ENCODE results near the gene ANKMY1. TPM values are rescaled to one million over a fixed set of nuclear protein-coding genes. Genes with fewer than 3 reads are reported as not detected.

The ANKMY1 gene
- total and polyA plus RNA-seq, 2 of the 13 experiments (the other 11 are each of a cell fraction or from before 2014, with no cell fraction given) = 11.7 to 18.8 TPM

DNA sequence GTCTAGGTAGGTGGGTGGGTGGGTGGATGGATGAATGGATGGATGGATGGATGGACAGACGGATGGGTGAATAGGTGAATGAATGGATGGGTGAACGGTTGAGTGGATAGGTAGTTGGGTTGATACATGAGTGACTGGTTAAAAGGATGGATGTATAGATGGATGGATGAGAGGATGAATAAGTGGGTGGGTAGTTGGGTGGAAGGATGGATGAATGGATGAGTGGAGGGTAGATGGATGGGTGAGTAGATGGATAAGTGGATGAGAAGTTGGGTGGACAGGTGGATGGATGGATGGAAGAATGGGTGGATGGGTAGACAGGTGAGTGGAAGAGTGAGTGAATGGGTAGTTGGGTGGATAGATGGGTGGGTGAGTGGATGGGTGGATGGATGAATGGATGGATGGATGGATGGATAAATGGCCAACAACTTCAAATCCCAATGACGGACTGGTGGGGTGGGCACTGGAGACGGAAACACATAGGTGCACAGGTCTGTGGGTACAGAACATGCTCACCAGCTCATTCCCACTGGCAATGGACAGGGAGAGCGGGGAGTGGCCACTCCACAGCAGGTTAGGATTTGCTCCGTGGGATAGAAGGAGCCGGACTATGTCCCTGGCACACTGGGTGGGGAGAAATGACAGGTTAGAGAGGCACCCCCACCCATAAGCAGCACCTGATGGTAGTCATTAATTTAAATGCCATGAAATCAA, 48.8 kb downstream of the ANKMY1 start (continued):
- no peak for TF ChIP-seq ATF6 (CRISPR knock-in tag; conservative IDR thresholded peaks at IDR 0.05)
- TF ChIP-seq ZNF772 (CRISPR knock-in tag; IDR thresholded peaks at IDR 0.05) = no peak
- no peak for TF ChIP-seq SP5 (CRISPR knock-in tag; IDR thresholded peaks at IDR 0.05; ENCODE audit: borderline replicate concordance, low read depth)
- TF ChIP-seq, protein P1, sequence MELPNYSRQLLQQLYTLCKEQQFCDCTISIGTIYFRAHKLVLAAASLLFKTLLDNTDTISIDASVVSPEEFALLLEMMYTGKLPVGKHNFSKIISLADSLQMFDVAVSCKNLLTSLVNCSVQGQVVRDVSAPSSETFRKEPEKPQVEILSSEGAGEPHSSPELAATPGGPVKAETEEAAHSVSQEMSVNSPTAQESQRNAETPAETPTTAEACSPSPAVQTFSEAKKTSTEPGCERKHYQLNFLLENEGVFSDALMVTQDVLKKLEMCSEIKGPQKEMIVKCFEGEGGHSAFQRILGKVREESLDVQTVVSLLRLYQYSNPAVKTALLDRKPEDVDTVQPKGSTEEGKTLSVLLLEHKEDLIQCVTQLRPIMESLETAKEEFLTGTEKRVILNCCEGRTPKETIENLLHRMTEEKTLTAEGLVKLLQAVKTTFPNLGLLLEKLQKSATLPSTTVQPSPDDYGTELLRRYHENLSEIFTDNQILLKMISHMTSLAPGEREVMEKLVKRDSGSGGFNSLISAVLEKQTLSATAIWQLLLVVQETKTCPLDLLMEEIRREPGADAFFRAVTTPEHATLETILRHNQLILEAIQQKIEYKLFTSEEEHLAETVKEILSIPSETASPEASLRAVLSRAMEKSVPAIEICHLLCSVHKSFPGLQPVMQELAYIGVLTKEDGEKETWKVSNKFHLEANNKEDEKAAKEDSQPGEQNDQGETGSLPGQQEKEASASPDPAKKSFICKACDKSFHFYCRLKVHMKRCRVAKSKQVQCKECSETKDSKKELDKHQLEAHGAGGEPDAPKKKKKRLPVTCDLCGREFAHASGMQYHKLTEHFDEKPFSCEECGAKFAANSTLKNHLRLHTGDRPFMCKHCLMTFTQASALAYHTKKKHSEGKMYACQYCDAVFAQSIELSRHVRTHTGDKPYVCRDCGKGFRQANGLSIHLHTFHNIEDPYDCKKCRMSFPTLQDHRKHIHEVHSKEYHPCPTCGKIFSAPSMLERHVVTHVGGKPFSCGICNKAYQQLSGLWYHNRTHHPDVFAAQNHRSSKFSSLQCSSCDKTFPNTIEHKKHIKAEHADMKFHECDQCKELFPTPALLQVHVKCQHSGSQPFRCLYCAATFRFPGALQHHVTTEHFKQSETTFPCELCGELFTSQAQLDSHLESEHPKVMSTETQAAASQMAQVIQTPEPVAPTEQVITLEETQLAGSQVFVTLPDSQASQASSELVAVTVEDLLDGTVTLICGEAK (IDR thresholded peaks at IDR 0.05) = 0 out of 2 replicates have a peak, but pooled peaks have one; percentile 10
- TF ChIP-seq, protein P1 (CRISPR knock-in tag; IDR thresholded peaks at IDR 0.05) = no peak
- TF ChIP-seq FOXP1 (IDR thresholded peaks at IDR 0.05) = peak; percentile 14; the same call in 1 of the 2 replicates
- no peak for TF ChIP-seq FOXP1 (CRISPR knock-in tag; IDR thresholded peaks at IDR 0.05)
- TF ChIP-seq, protein P2, sequence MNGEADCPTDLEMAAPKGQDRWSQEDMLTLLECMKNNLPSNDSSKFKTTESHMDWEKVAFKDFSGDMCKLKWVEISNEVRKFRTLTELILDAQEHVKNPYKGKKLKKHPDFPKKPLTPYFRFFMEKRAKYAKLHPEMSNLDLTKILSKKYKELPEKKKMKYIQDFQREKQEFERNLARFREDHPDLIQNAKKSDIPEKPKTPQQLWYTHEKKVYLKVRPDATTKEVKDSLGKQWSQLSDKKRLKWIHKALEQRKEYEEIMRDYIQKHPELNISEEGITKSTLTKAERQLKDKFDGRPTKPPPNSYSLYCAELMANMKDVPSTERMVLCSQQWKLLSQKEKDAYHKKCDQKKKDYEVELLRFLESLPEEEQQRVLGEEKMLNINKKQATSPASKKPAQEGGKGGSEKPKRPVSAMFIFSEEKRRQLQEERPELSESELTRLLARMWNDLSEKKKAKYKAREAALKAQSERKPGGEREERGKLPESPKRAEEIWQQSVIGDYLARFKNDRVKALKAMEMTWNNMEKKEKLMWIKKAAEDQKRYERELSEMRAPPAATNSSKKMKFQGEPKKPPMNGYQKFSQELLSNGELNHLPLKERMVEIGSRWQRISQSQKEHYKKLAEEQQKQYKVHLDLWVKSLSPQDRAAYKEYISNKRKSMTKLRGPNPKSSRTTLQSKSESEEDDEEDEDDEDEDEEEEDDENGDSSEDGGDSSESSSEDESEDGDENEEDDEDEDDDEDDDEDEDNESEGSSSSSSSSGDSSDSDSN (CRISPR knock-in tag; IDR thresholded peaks at IDR 0.05) = no peak
- TF ChIP-seq GZF1 (CRISPR knock-in tag; IDR thresholded peaks at IDR 0.05) = no peak
- no peak for TF ChIP-seq HDAC6 (IDR thresholded peaks at IDR 0.05; ENCODE audit: low read depth, low read length)
- TF ChIP-seq KDM2A (CRISPR knock-in tag; IDR thresholded peaks at IDR 0.05; ENCODE audit: borderline replicate concordance, low read depth) = no peak
- TF ChIP-seq NBN (conservative IDR thresholded peaks at IDR 0.05) = 0 out of 2 replicates have a peak, but pooled peaks have one; percentile 21
- TF ChIP-seq SOX6 (IDR thresholded peaks at IDR 0.05) = peak; percentile 84; the same call in 1 of the 2 replicates
- TF ChIP-seq SOX6 (CRISPR knock-in tag; IDR thresholded peaks at IDR 0.05) = no peak
- no peak for TF ChIP-seq SMAD9 (CRISPR knock-in tag; IDR thresholded peaks at IDR 0.05)

Data from HepG2 (cell line).